ENCODE measurements around the gene ELP2.
A peak's percentile ranks its signal among the peaks of the same experiment; 100 is the strongest.

The ELP2 gene

DNA sequence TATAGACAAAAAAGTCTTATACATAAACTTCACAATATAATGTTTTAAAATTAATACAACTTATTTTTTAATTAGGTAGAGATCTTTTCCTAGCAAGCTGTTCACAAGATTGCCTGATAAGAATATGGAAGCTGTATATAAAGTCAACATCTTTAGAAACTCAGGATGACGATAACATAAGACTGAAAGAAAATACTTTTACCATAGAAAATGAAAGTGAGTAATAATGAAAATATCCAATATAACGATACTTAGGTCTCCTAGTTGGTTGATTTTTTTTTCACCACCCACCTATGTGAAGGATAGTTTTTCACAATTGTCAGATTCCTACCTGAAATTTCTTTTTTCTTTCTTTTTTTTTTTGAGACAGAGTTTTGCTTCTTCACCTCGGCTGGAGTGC is 13.1 kb downstream of the ELP2 start:
- H3K4me3 ChIP-seq (ENCODE audit: low read depth, low read length): no peak overlapping the region
- DNase-seq (ENCODE audit: low read depth): no peak
- TF ChIP-seq CTCF (conservative IDR thresholded peaks at IDR 0.05; ENCODE audit: low read depth, low read length): no peak

DNA sequence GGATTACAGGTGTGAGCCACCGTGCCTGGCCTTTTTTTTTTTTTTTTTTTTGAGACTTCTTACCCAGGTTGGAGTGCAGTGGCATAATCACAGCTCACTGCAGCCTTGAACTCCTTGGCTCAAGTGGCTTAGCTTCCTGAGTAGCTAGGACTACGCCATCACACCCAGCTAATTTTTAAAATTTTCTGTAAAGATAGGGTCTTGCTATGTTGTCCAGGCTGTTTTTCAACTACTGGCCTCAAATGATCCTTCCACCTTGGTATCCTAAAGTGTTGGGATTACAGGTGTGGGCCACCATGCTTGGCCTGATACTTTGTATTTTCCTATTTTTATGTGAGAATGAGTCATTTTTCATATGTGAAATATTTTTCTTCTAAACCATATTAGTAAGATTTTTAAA is 13.7 kb downstream of the ELP2 start:
- DNase-seq (ENCODE audit: low read depth): no peak
- TF ChIP-seq CTCF (conservative IDR thresholded peaks at IDR 0.05; ENCODE audit: low read depth, low read length): no peak
- H3K4me3 ChIP-seq (ENCODE audit: low read depth, low read length): no peak overlapping the region

GRCh38 chr18:36149514-36150289 is 20.0 kb downstream of the ELP2 start:
- DNase-seq (ENCODE audit: low read depth): no peak
- H3K4me3 ChIP-seq (ENCODE audit: low read depth, low read length): no peak overlapping the region
- TF ChIP-seq CTCF (conservative IDR thresholded peaks at IDR 0.05; ENCODE audit: low read depth, low read length): no peak

GRCh38 chr18:36152781-36153180 is 23.1 kb downstream of the ELP2 start:
- TF ChIP-seq CTCF (conservative IDR thresholded peaks at IDR 0.05; ENCODE audit: low read depth, low read length): no peak
- H3K4me3 ChIP-seq (ENCODE audit: low read depth, low read length): no peak overlapping the region
- no peak for DNase-seq (ENCODE audit: low read depth)

DNA sequence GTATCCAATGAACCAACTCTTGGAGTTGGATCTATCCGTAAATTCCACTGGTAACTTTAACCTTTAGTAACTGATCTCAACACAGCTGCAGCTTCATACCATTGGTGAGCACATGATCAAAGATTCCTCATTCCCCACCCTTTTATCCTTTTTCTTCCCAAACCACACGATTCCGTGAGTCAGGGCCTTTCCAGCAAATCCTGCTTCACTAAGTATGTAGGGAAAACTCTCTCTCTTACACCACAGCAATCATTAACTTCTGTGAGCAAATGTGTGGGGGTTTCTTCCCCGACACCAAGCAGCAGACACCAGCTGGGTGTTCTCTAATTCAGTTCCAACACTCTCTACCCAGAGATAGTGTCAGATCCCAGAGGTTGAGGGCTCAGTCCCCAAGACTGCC is 23.5 kb downstream of the ELP2 start:
- TF ChIP-seq CTCF (conservative IDR thresholded peaks at IDR 0.05; ENCODE audit: low read depth, low read length): no peak
- peak; percentile 9 for DNase-seq (ENCODE audit: low read depth)
- no peak overlapping the region for H3K4me3 ChIP-seq (ENCODE audit: low read depth, low read length)

GRCh38 chr18:36153771-36154170 is 24.1 kb downstream of the ELP2 start:
- no peak overlapping the region for H3K4me3 ChIP-seq (ENCODE audit: low read depth, low read length)
- DNase-seq (ENCODE audit: low read depth): no peak
- no peak for TF ChIP-seq CTCF (conservative IDR thresholded peaks at IDR 0.05; ENCODE audit: low read depth, low read length)

Data from choroid plexus epithelial cell (primary cell).